Stimulated activated CD4-positive, alpha-beta T cell treated with anti-CD3 and anti-CD28 coated beads, Interleukin-1b, Interleukin-23, amount 100 ng/mL, for 48 hours (primary cell): ENCODE measurements around the gene CD180.
A peak's percentile ranks its signal among the peaks of the same experiment; 100 is the strongest.

Experiments
- DNase-seq: peaks from one replicate; pipeline ENCODE4 v3.0.0-alpha.2; 2020

The CD180 gene

GRCh38 chr5:67196537-67197059 is at the start of gene CD180:
Gene CD180, minus strand, starts transcription at chr5:67196799. Its CDS starts 158 bp downstream, at chr5:67196641.
- DNase-seq, result no peak

- no peak for DNase-seq
These were observed 49.5 kb upstream of the CD180 start for GRCh38 chr5:67246108-67246507.

GRCh38 chr5:67245259-67245846 is 48.8 kb upstream of the CD180 start:
- no peak for DNase-seq

GRCh38 chr5:67244345-67244793 is 47.8 kb upstream of the CD180 start:
- no peak for DNase-seq

GRCh38 chr5:67243944-67244343 is 47.3 kb upstream of the CD180 start:
- no peak for DNase-seq

- DNase-seq, result no peak
These were observed 46.8 kb upstream of the CD180 start for GRCh38 chr5:67243349-67243748.

- DNase-seq, result no peak
These were observed 44.7 kb upstream of the CD180 start for GRCh38 chr5:67241326-67241725.

GRCh38 chr5:67240846-67241245 is 44.2 kb upstream of the CD180 start:
- no peak for DNase-seq

GRCh38 chr5:67240065-67240464 is 43.5 kb upstream of the CD180 start:
- no peak for DNase-seq

GRCh38 chr5:67238191-67238590 is 41.6 kb upstream of the CD180 start:
- DNase-seq, result no peak

GRCh38 chr5:67235399-67236110 is 39.0 kb upstream of the CD180 start:
- DNase-seq, result no peak

- DNase-seq, result no peak
These were observed 38.1 kb upstream of the CD180 start for GRCh38 chr5:67234671-67235176.

- DNase-seq, result no peak
These were observed 36.5 kb upstream of the CD180 start for GRCh38 chr5:67233075-67233474.

GRCh38 chr5:67223211-67223610 is 26.6 kb upstream of the CD180 start:
- no peak for DNase-seq

- DNase-seq, result no peak
These were observed 25.8 kb upstream of the CD180 start for GRCh38 chr5:67222243-67223025.

GRCh38 chr5:67221487-67222242 is 25.1 kb upstream of the CD180 start:
- DNase-seq, result peak; percentile 58

- no peak for DNase-seq
These were observed 20.0 kb upstream of the CD180 start for GRCh38 chr5:67216564-67216963.

GRCh38 chr5:67215519-67216471 is 19.2 kb upstream of the CD180 start:
- DNase-seq, result peak; percentile 71

GRCh38 chr5:67214707-67215447 is 18.3 kb upstream of the CD180 start:
- no peak for DNase-seq

- DNase-seq, result no peak
These were observed 17.4 kb upstream of the CD180 start for GRCh38 chr5:67214036-67214435.

GRCh38 chr5:67211926-67212325 is 15.3 kb upstream of the CD180 start:
- no peak for DNase-seq
